GM21737 (cell line): ENCODE results near the gene MLF2.
A peak's percentile ranks its signal among the peaks of the same experiment; 100 is the strongest.

ENCODE experiments used
- ATAC-seq: cut with Tn5 transposase; IDR thresholded peaks from one replicate; pipeline ENCODE4 v1.9.1; 2021; ENCODE audit warnings: mild to moderate bottlenecking, moderate library complexity; ENCODE audit not compliant: unreplicated experiment

Gene MLF2

GRCh38 chr12:6752921-6753771 lies at the start of gene MLF2:
Gene MLF2 (minus strand): TSS chr12:6753141. CDS start chr12:6752334, 807 bp downstream.
- ATAC-seq = peak; percentile 86

- no peak for ATAC-seq
Measured at GRCh38 chr12:6799147-6799546, 46.2 kb upstream of the MLF2 start.

GRCh38 chr12:6796576-6796975 lies 43.6 kb upstream of the MLF2 start:
- ATAC-seq = no peak

DNA sequence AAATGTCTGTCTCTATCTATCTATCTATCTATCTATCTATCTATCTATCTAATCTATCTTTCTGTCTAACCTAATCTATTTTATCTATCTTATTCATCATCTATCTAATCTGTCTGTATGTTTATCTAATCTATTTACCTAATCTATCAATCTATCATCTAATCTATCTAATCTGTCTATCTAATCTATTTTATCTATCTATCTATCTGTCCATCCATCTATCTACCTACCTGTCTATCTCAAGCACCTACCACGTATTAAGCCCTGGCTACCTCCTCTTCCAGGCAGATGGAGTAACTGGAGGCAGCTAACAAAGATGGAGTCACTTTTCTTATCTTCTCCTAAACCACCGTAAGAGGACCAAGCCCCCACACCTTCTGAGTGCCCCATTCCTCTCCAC lies 42.1 kb upstream of the MLF2 start:
- no peak for ATAC-seq

GRCh38 chr12:6792522-6793201 lies 39.7 kb upstream of the MLF2 start:
- ATAC-seq = no peak

DNA sequence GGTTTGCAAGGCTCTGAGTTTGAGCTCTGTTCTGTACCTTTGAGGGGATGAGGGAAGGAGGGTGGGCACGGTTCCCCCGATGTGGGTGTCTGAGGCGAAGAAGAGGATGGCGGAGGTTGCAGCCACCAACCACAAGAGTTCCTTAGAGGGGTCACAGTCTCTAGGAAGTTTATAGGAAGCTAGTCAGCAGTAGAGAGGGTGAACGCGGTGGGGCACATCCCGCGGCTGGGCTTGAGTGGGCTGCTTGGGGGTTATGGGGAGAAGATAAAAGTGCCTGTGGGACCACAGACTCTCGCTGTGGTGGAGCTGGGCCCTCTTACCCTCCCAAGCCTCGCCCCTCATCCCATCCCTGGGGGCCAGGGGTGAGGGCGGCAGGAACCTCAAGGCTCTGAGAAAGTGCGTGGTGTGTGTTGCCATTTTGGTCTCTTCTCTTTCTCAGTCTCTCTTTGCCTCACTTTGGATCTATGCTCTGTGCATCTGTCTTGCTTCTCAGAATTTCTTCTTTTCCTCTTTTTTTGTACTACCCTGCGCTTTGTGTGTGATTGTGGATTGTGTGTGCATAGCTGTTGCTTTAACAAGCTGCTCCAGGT lies 39.1 kb upstream of the MLF2 start:
- ATAC-seq = no peak

GRCh38 chr12:6790496-6791150 lies 37.7 kb upstream of the MLF2 start:
- ATAC-seq = no peak

GRCh38 chr12:6788972-6789924 lies 36.3 kb upstream of the MLF2 start, which contains the start of gene CD4:
Gene CD4 (plus strand): TSS chr12:6789528. CDS start chr12:6800139, 10,611 bp downstream.
- no peak for ATAC-seq

DNA sequence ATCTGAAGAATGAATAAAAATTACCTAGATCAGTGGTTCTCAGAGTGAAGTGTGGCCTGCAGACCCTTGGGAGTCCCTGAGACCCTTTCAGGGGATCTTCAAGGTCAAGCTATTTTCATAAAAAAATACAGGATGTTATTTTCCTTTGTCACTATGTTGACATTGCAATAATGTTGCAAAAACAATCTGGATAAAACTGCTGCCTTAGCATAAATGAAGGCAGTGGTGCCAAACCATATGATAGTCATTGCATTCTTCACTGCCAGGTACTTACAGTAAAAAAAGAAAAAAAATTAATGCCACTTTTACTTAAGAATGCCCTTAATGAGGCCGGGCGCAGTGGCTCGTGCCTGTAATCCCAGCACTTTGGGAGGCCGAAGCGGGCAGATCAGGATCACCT lies 34.4 kb upstream of the MLF2 start:
- no peak for ATAC-seq

DNA sequence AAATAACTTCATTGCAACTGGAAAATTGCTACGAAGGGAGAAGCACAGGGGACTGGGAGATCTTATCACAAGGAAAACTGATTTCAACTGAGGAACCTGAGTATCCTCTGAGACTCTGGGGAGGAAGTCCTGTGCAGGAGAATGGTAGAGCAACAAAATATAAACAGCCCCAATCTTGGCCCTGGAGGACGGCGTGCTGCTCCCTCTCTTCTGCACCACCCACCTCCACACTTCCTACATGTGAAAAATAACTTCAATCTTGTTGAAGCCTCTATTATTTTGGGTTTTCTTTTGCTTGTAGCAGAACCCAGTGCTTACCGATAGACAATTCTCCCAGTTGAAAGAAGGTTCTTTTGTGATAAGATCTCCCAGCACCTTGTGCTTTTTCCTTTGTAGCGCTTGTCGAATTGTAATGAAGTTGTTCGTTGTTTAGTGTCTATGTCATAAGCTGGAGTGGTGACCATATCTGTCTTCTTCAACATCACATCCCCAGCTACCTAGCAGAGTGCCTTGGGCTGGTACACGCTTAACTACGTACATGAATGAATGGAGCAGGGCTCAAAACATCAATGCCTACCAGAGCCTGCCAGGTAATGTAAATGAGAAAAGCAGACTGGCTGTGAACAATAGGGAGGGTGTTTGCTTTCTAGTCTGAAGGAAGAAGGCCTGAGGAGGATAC lies 33.6 kb upstream of the MLF2 start:
- no peak for ATAC-seq

DNA sequence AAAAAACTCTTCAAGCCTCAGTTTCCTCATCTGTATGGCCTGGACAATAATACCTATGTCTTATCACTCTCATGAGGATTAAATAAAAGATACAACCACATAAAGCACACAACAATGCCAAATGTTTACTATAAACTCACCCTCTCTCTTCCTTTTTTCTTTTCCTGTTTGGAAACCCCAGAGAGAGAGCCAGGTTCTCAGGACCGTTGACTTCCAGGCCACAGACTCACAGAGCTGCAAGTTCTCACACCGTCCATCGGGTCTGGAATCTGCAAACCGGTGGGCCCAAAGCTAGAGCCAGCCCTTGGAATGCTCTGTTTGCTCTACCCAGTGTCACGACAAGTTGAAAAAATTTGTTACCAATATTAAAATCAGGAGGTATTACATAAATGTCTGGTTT lies 31.8 kb upstream of the MLF2 start:
- no peak for ATAC-seq

GRCh38 chr12:6784296-6784695 lies 31.4 kb upstream of the MLF2 start:
- ATAC-seq = no peak

DNA sequence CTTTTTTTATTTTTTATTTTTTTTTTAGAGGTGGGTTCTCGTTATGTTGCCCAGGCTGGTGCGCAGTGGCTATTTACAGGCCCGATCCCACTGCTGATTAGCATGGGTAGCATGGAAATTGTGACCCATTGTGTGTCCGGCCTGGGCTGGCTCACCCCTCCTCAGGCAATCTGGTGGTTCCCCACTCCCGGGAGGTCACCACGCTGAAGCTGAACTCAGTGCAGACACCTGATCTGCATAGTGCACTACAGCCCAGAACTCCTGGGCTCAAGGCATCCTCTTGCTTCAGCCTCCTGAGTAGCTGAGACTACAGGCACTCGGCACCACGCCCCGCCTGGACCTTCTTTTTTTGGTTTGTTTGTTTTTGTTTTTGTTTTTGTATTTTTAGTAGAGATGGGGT lies 30.9 kb upstream of the MLF2 start:
- no peak for ATAC-seq

- no peak for ATAC-seq
Measured at GRCh38 chr12:6782850-6783566, 30.1 kb upstream of the MLF2 start.

DNA sequence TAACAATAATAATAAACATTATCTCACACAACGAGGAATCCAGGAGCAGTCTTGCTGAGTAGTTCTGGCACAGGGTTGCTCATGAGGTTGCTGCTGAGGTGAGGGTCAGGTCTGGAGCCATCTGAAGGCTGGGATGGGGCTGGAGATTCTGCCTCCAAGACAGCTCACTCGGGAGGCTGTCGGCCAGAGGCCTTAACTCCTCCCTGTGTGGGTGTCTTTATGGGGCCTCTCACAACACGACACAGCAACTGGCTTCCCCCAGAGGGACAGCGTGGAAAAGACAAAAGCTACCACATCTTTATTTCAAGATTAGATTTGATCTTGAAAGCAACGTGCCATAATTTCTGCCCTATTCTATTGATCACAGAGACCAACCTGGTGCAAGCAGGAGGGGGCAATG lies 29.2 kb upstream of the MLF2 start:
- no peak for ATAC-seq

DNA sequence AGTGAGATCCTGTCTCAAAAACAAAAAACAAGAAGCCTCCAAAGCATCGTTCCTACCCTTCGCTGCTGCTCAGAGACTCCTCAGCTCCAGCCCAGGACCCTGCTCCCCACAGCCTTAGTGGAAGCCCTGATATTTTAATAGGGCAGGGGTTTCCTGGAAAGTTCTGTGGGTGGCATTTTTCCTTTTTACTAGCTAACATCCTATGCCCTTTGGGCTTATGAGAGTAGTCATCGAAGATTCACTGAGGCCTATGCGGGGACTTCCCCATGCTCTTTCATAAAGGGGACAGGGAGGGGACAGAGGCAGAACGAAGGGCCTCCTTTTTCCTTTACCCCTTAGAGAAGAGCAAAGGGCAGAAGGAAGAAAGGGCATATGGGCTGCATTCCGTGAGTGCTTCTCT lies 27.6 kb upstream of the MLF2 start:
- no peak for ATAC-seq

DNA sequence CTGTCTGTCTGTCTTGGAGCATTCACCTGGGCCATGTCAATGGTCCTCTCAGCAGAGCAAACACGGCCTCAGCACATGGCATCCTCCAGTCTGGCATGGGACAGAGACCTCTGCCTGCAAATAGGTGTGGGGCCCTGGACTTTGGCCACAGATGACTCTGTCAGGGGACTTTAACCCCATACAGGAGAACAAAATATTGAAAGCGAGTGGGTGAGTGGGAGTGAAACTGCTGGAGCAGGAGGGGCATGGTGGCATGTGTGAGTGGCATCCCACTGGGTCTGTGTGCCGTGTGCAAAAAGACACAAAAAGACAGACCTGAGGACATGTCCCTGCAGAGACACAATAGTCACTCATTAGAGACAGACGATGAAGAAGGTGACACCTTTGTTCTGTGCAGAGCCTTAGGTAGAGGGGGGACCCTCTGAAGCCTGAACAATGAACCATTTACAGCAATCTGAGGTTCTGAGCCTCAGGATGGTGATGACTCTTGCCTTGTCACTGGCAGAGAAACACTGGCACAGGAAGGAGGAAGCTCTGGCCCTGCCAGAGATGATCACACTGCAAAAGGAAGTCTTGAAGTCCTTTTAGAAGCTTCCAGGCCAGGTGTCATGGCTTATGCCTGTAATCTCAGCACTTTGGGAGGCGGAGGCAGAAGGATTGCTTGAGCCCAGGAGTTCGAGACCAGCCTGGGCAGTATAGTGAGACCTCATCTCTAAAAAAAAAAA lies 26.9 kb upstream of the MLF2 start:
- ATAC-seq = no peak
